HepG2 (cell line): ENCODE measurements around the gene ZBP1. TPM values are rescaled to one million over a fixed set of nuclear protein-coding genes. Genes with fewer than 3 reads are reported as not detected.

Experiments used
- ARID5B ChIP-seq: IDR thresholded peaks from 2 replicates; pipeline ENCODE4 v1.4.0; 2020; ENCODE audit warnings: mild to moderate bottlenecking, missing genetic modification reagents
- BRF2 ChIP-seq: sonication (generic); formaldehyde crosslinking; IDR thresholded peaks from 2 replicates; pipeline ENCODE4 v1.8.1; 2022; ENCODE audit warnings: mild to moderate bottlenecking, missing genetic modification reagents
- EP300 ChIP-seq, 3 experiments: sonication (generic) in 1 of 3; formaldehyde crosslinking in 1 of 3; IDR thresholded peaks; 2 replicates each; pipeline versions ENCODE4 v1.5.1 to v1.6.1; 2011 to 2020; ENCODE audit warnings: low read depth in 2 of 3, low read length in 2 of 3, borderline replicate concordance in 1 of 3, improper control_type of control experiment in 1 of 3, mild to moderate bottlenecking in 1 of 3, missing genetic modification reagents in 1 of 3, moderate library complexity in 1 of 3
- FOXM1 ChIP-seq: sonication (generic); formaldehyde crosslinking; IDR thresholded peaks from 2 replicates; pipeline ENCODE4 v1.5.0; 2020; ENCODE audit warnings: missing genetic modification reagents
- GABPA ChIP-seq, 2 experiments: IDR thresholded peaks; 2 replicates each; pipeline ENCODE4 v1.6.1; 2011 to 2016; ENCODE audit warnings: low read depth in 2 of 2, low read length in 1 of 2, missing biosample characterization in 1 of 2, missing genetic modification characterization in 1 of 2
- GABPB1 ChIP-seq: IDR thresholded peaks from 2 replicates; pipeline ENCODE4 v1.6.1; 2016; ENCODE audit warnings: mild to moderate bottlenecking, missing genetic modification reagents, moderate library complexity, missing compliant biosample characterization
- IKZF1 ChIP-seq: fragments of 450-650 bp; IDR thresholded peaks from 2 replicates; pipeline ENCODE4 v1.7.1; 2016
- ISX ChIP-seq: sonication (generic); formaldehyde crosslinking; conservative IDR thresholded peaks from 2 replicates; pipeline ENCODE4 v1.5.0; 2020; ENCODE audit warnings: missing genetic modification reagents
- MIXL1 ChIP-seq: IDR thresholded peaks from 2 replicates; pipeline ENCODE4 v1.6.1; 2016
- MNT ChIP-seq: fragments of 450-650 bp; IDR thresholded peaks from 2 replicates; pipeline ENCODE4 v1.6.1; 2016
- POGK ChIP-seq: sonication (generic); formaldehyde crosslinking; conservative IDR thresholded peaks from 2 replicates; pipeline ENCODE4 v1.8.0; 2022; ENCODE audit warnings: mild to moderate bottlenecking, moderate library complexity, missing genetic modification reagents
- ZBTB21 ChIP-seq: sonication (generic); formaldehyde crosslinking; IDR thresholded peaks from 2 replicates; pipeline ENCODE4 v1.4.0; 2020; ENCODE audit warnings: missing genetic modification reagents
- ZBTB8A ChIP-seq: sonication (generic); formaldehyde crosslinking; IDR thresholded peaks from 2 replicates; pipeline ENCODE4 v1.4.0; 2020; ENCODE audit warnings: mild to moderate bottlenecking, low read depth, missing genetic modification reagents, borderline replicate concordance
- ZNF275 ChIP-seq: sonication (generic); formaldehyde crosslinking; IDR thresholded peaks from 2 replicates; pipeline ENCODE4 v1.8.0; 2022; ENCODE audit warnings: missing genetic modification reagents, mild to moderate bottlenecking, inconsistent platforms, borderline replicate concordance
- ZNF30 ChIP-seq: sonication (generic); formaldehyde crosslinking; IDR thresholded peaks from 2 replicates; pipeline ENCODE4 v1.5.0; 2020; ENCODE audit warnings: mild to moderate bottlenecking, missing genetic modification reagents
- ZNF724P ChIP-seq: sonication (generic); formaldehyde crosslinking; IDR thresholded peaks from 2 replicates; pipeline ENCODE4 v1.8.0; 2022; ENCODE audit warnings: missing genetic modification reagents, borderline replicate concordance
- ZNF761 ChIP-seq: sonication (generic); formaldehyde crosslinking; conservative IDR thresholded peaks from 2 replicates; pipeline ENCODE4 v1.4.0; 2020; ENCODE audit warnings: mild to moderate bottlenecking, missing genetic modification reagents
- polyA plus RNA-seq, 8 experiments: library from polyadenylated mRNA; depleted of rRNA in 3 of 8; stranded (reverse) in 7 of 8; unstranded in 1 of 8; fragments of >200 nt; fragmentation: Illumina TruSeq in 4 of 8; extraction: Trizol in 4 of 8; gene quantifications; 2 replicates each; pipeline versions ENCODE4 v1.2.1 to v1.2.3, GENCODE V29; 2011 to 2016; ENCODE audit warnings: low read depth in 4 of 8, missing spikeins in 1 of 8, mixed read lengths in 1 of 8; ENCODE audit not compliant: insufficient read depth in 1 of 8
- total RNA-seq, 5 experiments: library from RNA; depleted of rRNA; stranded (reverse); fragments of >200 nt; fragmentation: Illumina TruSeq; extraction: Trizol; gene quantifications; 2 replicates each; pipeline ENCODE4 v1.2.3, GENCODE V29; 2016; ENCODE audit warnings: low read depth in 1 of 5

Gene ZBP1
- total and polyA plus RNA-seq, 2 of the 13 experiments (the other 11 are each of a cell fraction or from before 2014, with no cell fraction given), result not detected

GRCh38 chr20:57594092-57594951, 25.9 kb downstream of the ZBP1 start (continued):
- TF ChIP-seq ISX (CRISPR knock-in tag), result no peak
- no peak for TF ChIP-seq BRF2 (CRISPR knock-in tag)
- no peak for TF ChIP-seq IKZF1
- no peak for TF ChIP-seq ZNF30 (CRISPR knock-in tag)
- TF ChIP-seq ZNF761 (CRISPR knock-in tag), result no peak
- no peak; a peak in 1 of 4 replicates for TF ChIP-seq EP300 (IDR thresholded peaks at IDR 0.05; ENCODE audit: low read depth in 2 of 2, low read length in 2 of 2)
- TF ChIP-seq EP300 (CRISPR knock-in tag; IDR thresholded peaks at IDR 0.05; ENCODE audit: borderline replicate concordance), result no peak
- TF ChIP-seq GABPA (IDR thresholded peaks at IDR 0.05; ENCODE audit: low read depth, low read length), result no peak
- peak; percentile 61 for TF ChIP-seq GABPA (CRISPR knock-in tag; IDR thresholded peaks at IDR 0.05; ENCODE audit: low read depth)
- TF ChIP-seq MIXL1 (CRISPR knock-in tag), result no peak
- no peak for TF ChIP-seq ZNF275 (CRISPR knock-in tag)
- TF ChIP-seq GABPB1, result peak; percentile 63
- TF ChIP-seq ZBTB21 (CRISPR knock-in tag), result no peak
- no peak for TF ChIP-seq ARID5B
- no peak; the same call in 1 of the 2 replicates for TF ChIP-seq POGK (CRISPR knock-in tag)
- no peak for TF ChIP-seq FOXM1
- no peak for TF ChIP-seq MNT
- no peak for TF ChIP-seq ZBTB8A
- no peak for TF ChIP-seq ZNF724P (CRISPR knock-in tag)
